Dermis lymphatic vessel endothelial cell (primary cell): Measurements from ENCODE around the gene TBX3. TPM values are rescaled to one million over a fixed set of nuclear protein-coding genes. Genes with fewer than 3 reads are reported as not detected.

ENCODE experiments used
- total RNA-seq: library from RNA; depleted of rRNA; stranded (reverse); fragments of >200 nt; gene quantifications from 2 replicates; pipeline ENCODE4 v1.2.1, GENCODE V29; 2014

The TBX3 gene
- 0.22 and 1.0 TPM in 2 replicates for total RNA-seq

DNA sequence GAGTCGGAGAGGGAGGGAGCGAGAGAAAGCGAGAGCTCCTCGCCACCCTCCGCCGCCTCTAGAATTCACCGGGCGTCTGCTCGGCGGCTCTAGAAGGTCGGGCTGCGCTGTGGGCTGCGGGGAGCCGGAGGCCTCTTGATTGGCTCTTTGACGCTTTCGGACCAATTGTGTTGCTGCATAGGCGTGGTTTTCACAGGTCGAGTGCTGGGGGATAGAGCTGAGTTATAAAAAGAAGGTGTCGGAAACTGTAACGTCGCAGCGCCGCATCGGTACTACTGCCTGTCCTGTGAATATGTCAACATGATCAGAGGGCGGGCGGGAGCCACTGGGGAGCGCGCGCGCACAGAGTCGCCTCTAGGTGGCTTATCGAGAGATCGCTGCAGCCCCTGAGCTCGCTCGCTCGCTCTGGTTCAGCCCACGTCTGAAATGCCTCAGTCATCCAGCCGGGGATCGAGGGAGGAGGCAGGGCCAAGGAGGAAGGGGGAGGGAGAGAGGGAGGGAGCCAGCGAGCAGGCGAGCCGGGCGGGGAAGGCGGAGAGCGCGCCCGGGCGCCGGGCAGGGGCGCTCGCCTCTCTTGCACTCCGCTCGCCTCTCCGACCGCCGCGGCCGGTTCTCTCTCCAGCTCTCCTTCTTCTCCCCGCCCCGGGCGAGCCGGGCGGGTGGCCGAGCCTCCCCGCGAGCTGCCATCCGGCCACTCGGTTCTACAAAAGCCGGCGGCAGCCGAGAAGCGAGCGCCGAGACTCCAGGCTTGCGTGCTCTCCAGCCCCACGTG is at the start of gene TBX3:
Gene TBX3 (minus strand): TSS at position 78 of the 772 bp plus-strand sequence. CDS start 975 bp downstream, outside the sequence.

